ENCODE data around the gene BCDIN3D. TPM values are rescaled to one million over a fixed set of nuclear protein-coding genes. Genes with fewer than 3 reads are reported as not detected.
"Not testable (repeated sequence)": the region's sequence is repeated elsewhere in the genome, so short reads cannot be mapped to it uniquely, and the experiment has no call there.

BCDIN3D gene
- total RNA-seq, 1 donor from 2014 or later, result 5.3 TPM

DNA sequence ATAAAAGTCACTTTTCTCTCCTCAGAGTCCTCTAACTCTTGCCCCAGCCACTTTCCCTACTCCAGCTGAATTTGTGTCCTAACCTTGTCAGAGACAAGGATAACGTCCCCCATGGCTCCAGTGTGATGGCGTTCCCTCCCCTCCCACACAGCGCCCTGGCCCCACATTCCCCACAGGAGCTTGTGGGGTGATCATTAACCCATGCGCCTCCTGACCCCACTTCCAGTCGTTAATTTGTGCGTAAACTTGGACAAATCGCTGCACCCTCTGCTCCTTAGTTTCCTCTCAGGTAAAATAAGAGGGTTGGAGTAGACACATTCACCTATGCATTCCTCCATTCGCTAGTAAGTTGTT is 22.9 kb upstream of the BCDIN3D start:
- TF ChIP-seq, protein P1, sequence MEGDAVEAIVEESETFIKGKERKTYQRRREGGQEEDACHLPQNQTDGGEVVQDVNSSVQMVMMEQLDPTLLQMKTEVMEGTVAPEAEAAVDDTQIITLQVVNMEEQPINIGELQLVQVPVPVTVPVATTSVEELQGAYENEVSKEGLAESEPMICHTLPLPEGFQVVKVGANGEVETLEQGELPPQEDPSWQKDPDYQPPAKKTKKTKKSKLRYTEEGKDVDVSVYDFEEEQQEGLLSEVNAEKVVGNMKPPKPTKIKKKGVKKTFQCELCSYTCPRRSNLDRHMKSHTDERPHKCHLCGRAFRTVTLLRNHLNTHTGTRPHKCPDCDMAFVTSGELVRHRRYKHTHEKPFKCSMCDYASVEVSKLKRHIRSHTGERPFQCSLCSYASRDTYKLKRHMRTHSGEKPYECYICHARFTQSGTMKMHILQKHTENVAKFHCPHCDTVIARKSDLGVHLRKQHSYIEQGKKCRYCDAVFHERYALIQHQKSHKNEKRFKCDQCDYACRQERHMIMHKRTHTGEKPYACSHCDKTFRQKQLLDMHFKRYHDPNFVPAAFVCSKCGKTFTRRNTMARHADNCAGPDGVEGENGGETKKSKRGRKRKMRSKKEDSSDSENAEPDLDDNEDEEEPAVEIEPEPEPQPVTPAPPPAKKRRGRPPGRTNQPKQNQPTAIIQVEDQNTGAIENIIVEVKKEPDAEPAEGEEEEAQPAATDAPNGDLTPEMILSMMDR (IDR thresholded peaks at IDR 0.05), result no peak
- DNase-seq (ENCODE audit: extremely low spot score, unreplicated experiment), result no peak
- Mint-ChIP-seq H3K36me3 (ENCODE audit: unreplicated experiment) (no peaks in the 10 kb centered on the region), H3K4me3 (ENCODE audit: unreplicated experiment) (no peak overlapping the region), H3K4me1 (ENCODE audit: unreplicated experiment) (peaks cover 3% of the 10 kb centered on the region), H3K27me3 (ENCODE audit: unreplicated experiment) (peaks cover 22% of the 10 kb centered on the region), H3K27ac (ENCODE audit: unreplicated experiment) (no peak overlapping the region), H3K9me3 (ENCODE audit: unreplicated experiment) (no peaks in the 10 kb centered on the region)

DNA sequence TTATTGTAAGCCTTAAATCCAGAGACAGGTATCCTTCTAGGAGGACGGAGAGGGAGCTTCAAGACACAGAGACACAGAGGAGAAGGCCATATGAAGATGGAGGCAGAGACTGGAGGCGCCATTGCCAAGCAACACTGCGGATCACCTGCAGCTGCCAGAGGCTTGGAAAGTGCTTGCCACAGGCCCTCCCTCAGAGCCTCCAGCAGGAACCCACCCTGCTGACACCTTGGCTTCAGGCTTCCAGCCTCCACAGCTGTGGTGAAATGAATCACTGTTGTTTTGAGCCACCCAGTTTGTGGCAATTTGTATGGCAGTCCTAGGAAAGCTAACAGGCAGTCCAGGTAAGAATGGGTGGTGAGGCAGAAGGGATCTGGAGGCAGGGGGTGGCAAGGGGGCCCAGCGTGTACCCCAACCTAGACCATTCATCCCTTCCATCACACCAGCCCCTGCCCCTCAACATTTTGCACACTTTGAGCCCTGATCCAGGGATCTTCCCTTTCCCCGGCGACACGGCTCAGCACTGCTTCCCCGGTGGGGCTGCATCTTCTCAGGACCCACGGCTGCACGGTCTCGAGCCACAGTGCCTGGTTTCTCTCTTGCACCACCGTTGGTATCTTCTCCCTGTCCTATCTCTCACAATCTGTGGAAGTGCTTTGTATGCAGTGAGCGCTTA is 22.3 kb upstream of the BCDIN3D start:
- no peak overlapping the region for H3K27ac Mint-ChIP-seq (ENCODE audit: unreplicated experiment)

DNA sequence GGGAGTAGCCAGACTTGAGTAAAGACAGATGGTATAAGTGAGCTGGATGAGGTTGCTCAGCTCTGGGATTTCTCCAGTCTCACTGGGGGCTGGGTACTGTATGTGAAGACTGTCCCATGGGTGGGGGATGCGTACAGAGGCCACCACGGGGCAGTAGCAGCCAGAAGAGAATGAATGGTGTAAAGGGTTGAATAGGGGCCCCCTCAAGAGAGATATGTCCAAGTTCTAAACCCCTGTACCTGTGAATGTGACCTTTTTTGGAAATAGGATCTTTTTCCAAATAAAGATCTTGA is 21.8 kb upstream of the BCDIN3D start:
- DNase-seq (ENCODE audit: extremely low spot score, unreplicated experiment), result no peak
- TF ChIP-seq, protein P1 (IDR thresholded peaks at IDR 0.05), result no peak
- no peaks in the 10 kb centered on the region for H3K36me3 Mint-ChIP-seq (ENCODE audit: unreplicated experiment)
- H3K9me3 Mint-ChIP-seq (ENCODE audit: unreplicated experiment), result no peaks in the 10 kb centered on the region
- H3K4me3 Mint-ChIP-seq (ENCODE audit: unreplicated experiment), result no peak overlapping the region
- peaks cover 22% of the 10 kb centered on the region for H3K27me3 Mint-ChIP-seq (ENCODE audit: unreplicated experiment)
- no peak overlapping the region for H3K27ac Mint-ChIP-seq (ENCODE audit: unreplicated experiment)
- H3K4me1 Mint-ChIP-seq (ENCODE audit: unreplicated experiment), result peaks cover 3% of the 10 kb centered on the region

More for the DNA sequence above, 22.3 kb upstream of the BCDIN3D start:
- Mint-ChIP-seq H3K4me3 (ENCODE audit: unreplicated experiment) (no peak overlapping the region), H3K9me3 (ENCODE audit: unreplicated experiment) (no peaks in the 10 kb centered on the region), H3K36me3 (ENCODE audit: unreplicated experiment) (no peaks in the 10 kb centered on the region), H3K27me3 (ENCODE audit: unreplicated experiment) (peaks cover 22% of the 10 kb centered on the region), H3K4me1 (ENCODE audit: unreplicated experiment) (peaks cover 3% of the 10 kb centered on the region)
- no peak for DNase-seq (ENCODE audit: extremely low spot score, unreplicated experiment)
- TF ChIP-seq, protein P1 (IDR thresholded peaks at IDR 0.05), result no peak

DNA sequence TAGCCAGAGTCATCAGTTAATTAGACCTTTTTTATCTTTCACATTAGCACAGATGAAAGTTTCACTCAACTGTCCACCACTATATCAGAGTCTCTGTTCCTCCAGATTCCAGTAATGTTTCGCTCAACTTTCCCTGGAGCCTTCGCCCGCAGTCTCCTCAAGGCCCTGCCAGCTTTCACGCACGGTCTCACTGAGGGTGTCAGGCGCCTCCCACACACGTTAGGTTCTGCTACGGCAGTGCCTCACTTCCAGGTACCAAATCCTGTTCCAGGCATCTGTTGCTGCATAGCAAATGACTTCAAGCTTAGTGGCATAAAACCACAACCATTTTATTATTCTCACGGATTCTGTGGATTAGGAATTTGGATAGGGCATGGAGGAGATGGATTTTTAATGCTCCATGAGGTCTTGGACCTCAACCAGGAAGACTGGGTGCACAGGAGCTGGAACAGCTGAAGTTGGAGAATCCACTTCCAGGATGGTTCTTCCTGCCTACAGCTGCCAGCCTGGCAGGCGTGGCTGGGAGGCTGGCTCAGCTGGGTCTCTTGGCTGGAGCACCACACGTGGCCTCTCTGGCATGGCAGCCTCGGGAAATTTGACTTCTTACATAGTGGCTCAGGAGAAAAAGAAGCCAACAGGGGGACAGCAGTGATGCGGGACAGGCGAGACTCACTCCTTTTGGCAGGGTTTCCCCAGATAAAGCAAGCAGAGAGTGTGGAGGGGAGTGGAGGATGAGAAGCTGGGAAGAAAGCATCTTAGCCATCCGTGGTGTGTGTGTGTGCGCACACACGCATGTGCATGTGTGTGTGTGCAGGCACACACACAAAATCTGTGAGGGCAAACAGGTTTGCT is 21.3 kb upstream of the BCDIN3D start:
- H3K4me1 Mint-ChIP-seq (ENCODE audit: unreplicated experiment), result peaks cover 2% of the 10 kb centered on the region
- H3K9me3 Mint-ChIP-seq (ENCODE audit: unreplicated experiment), result no peaks in the 10 kb centered on the region
- TF ChIP-seq, protein P1 (IDR thresholded peaks at IDR 0.05), result no peak
- H3K36me3 Mint-ChIP-seq (ENCODE audit: unreplicated experiment), result no peaks in the 10 kb centered on the region
- DNase-seq (ENCODE audit: extremely low spot score, unreplicated experiment), result no peak
- H3K27ac Mint-ChIP-seq (ENCODE audit: unreplicated experiment), result no peak overlapping the region
- peaks cover 26% of the 10 kb centered on the region for H3K27me3 Mint-ChIP-seq (ENCODE audit: unreplicated experiment)
- no peak overlapping the region for H3K4me3 Mint-ChIP-seq (ENCODE audit: unreplicated experiment)

DNA sequence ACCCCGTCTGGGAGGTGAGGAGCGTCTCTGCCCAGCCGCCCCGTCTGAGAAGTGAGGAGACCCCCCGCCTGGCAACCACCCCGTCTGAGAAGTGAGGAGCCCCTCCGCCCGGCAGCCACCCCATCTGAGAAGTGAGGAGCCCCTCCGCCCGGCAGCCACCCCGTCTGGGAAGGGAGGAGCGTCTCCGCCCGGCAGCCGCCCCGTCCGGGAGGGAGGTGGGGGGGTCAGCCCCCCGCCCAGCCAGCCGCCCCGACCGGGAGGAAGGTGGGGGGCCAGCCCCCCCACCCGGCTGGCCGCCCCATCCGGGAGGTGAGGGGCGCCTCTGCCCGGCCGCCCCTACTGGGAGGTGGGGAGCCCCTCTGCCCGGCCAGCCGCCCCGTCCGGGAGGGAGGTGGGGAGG is 18.0 kb upstream of the BCDIN3D start:
- peaks cover 53% of the 10 kb centered on the region for H3K27me3 Mint-ChIP-seq (ENCODE audit: unreplicated experiment)
- DNase-seq (ENCODE audit: extremely low spot score, unreplicated experiment); H3K27ac Mint-ChIP-seq (ENCODE audit: unreplicated experiment); H3K4me1 Mint-ChIP-seq (ENCODE audit: unreplicated experiment); H3K9me3 Mint-ChIP-seq (ENCODE audit: unreplicated experiment); H3K36me3 Mint-ChIP-seq (ENCODE audit: unreplicated experiment); H3K4me3 Mint-ChIP-seq (ENCODE audit: unreplicated experiment): not testable (repeated sequence)

DNA sequence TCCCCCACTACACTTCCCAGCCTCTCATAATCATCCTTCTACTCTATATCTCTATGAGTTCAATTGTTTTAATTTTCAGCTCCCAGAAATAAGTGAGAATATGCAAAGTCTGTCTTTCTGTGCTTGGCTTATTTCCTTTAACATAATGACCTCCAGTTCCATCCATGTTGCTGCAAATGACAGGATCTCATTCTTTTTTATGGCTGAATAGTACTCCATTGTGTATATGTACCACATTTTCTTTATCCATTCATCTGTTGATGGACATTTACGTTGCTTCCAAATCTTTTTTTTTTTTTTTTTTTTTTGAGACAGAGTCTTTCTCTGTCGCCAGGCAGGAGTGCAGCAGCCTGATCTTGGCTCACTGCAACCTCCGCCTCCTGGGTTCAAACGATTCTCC is 13.0 kb upstream of the BCDIN3D start:
- H3K9me3 Mint-ChIP-seq (ENCODE audit: unreplicated experiment); H3K27ac Mint-ChIP-seq (ENCODE audit: unreplicated experiment); H3K4me3 Mint-ChIP-seq (ENCODE audit: unreplicated experiment); H3K4me1 Mint-ChIP-seq (ENCODE audit: unreplicated experiment); DNase-seq (ENCODE audit: extremely low spot score, unreplicated experiment); H3K36me3 Mint-ChIP-seq (ENCODE audit: unreplicated experiment): not testable (repeated sequence)
- H3K27me3 Mint-ChIP-seq (ENCODE audit: unreplicated experiment), result peaks cover 73% of the 10 kb centered on the region
